ENCODE data around the gene CDCA4. TPM values are rescaled to one million over a fixed set of nuclear protein-coding genes. Genes with fewer than 3 reads are reported as not detected.

CDCA4 gene
- total and polyA plus RNA-seq, 3 donors from 2014 or later: 18.3 to 27.5 (median 26.2) TPM

DNA sequence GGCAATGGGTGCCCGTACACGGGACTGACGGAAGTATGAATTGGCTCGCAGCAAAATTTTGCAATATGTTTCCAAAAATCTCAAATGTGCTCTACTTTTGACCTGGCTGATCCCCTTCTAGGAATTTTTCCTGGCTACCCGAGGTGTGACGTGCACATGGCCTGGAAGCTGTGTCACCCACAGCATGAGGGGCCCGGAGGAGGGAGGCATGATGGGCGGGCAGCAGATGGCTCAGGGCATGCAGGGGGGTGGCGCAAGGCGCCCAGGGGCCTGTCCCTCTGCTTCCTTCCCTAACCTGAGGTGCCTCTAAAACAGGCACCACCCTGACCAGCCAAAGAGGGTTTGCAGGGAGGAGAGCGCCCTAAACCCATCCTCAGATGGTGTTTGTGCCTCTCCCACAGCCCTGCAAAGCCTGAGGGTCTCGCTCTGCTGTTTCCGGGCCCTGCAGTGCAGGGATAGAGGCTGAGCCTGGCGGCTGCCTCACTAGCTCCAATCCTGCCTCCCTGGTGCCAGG, 37.7 kb upstream of the CDCA4 start:
- Histone ChIP-seq H3K27me3 (no peaks in the 10 kb centered on the region), H3K9me3 (no peaks in the 10 kb centered on the region), H3K27ac (no peak overlapping the region), H3K36me3 (ENCODE audit: low read depth, missing control alignments) (no peaks in the 10 kb centered on the region), H3K4me3 (no peak overlapping the region), H3K4me1 (no peaks in the 10 kb centered on the region)
- intact Hi-C loops (cut with DNase I; ENCODE audit: low total_unique reads): loop anchor here (10.0 kb wide), 1 partner anchor 144 kb away; no protein-coding TSS in a partner anchor
- 89 to 90% methylated on average over 8 to 14 of the region's 14 CpGs for WGBS, 2 donors
- no peak for TF ChIP-seq POLR2A (IDR thresholded peaks at IDR 0.05)
- TF ChIP-seq, protein P1, sequence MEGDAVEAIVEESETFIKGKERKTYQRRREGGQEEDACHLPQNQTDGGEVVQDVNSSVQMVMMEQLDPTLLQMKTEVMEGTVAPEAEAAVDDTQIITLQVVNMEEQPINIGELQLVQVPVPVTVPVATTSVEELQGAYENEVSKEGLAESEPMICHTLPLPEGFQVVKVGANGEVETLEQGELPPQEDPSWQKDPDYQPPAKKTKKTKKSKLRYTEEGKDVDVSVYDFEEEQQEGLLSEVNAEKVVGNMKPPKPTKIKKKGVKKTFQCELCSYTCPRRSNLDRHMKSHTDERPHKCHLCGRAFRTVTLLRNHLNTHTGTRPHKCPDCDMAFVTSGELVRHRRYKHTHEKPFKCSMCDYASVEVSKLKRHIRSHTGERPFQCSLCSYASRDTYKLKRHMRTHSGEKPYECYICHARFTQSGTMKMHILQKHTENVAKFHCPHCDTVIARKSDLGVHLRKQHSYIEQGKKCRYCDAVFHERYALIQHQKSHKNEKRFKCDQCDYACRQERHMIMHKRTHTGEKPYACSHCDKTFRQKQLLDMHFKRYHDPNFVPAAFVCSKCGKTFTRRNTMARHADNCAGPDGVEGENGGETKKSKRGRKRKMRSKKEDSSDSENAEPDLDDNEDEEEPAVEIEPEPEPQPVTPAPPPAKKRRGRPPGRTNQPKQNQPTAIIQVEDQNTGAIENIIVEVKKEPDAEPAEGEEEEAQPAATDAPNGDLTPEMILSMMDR (IDR thresholded peaks at IDR 0.05): no peak
- no peak for DNase-seq

DNA sequence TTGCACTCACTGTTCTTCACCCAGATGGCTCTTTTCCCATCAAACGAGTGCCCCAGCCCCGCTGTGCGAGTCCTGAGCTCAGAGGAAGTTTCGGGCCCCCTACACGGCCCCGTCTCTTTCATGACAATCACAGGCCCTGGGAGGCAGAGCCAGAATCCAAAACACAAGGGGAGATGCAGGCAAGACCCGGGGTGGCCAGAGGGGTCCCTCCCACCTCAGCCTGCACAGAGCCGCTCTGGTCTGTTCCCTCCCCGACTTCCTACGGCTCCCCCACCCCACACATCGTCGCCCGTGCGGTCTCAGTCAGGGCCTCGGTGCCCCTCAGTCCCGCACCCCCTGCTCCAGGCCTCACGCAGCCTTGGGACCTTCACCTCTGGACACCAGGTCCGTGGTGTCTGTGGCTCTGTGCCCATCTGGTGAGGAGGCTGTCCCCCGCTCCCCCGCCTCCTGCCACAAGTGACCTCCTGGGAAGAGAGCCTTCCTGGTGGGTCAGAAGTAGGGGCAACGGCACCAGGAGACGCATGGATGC, 35.5 kb upstream of the CDCA4 start:
- no peak overlapping the region for H3K27ac ChIP-seq
- WGBS, 2 donors: 61 to 90% methylated on average over 7 to 22 of the region's 22 CpGs
- H3K27me3 ChIP-seq: no peaks in the 10 kb centered on the region
- no peaks in the 10 kb centered on the region for H3K4me1 ChIP-seq
- no peak overlapping the region for H3K4me3 ChIP-seq
- TF ChIP-seq, protein P1 (IDR thresholded peaks at IDR 0.05): no peak
- no peak for TF ChIP-seq POLR2A (IDR thresholded peaks at IDR 0.05)
- intact Hi-C loops (cut with DNase I; ENCODE audit: low total_unique reads): loop anchor here (10.0 kb wide), 1 partner anchor 142 kb away; no protein-coding TSS in a partner anchor
- H3K9me3 ChIP-seq: no peaks in the 10 kb centered on the region
- no peak for DNase-seq
- no peaks in the 10 kb centered on the region for H3K36me3 ChIP-seq (ENCODE audit: low read depth, missing control alignments)

DNA sequence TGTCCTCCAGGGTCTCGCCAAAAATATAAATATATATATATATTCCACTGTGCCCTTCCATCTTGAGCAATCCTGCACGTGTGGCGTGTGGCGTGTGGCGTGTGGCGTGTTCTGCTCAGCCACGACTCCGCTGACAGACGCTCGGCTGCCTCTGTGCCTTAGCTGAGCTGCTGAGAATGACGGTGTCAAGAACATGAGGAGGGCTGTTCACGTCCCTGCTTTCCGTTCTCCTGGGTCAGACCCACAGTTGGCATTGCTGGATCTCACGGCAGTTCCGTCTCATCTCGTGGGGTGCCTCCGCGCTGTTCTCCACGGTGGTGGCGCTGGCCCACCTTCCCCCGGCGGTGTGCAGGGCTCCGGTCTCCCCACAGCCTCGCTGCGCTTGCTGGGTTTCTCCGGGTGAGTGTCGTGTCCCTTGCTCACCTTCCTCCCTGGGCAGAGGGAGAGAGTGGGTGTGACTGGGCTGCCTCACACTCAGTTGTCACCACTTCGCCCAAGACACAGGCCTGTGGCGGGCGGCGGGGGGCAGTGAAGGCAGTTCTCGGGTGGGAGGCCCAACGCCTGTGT, 34.9 kb upstream of the CDCA4 start:
- intact Hi-C loops (cut with DNase I; ENCODE audit: low total_unique reads): loop anchor here (10.0 kb wide), 1 partner anchor 141 kb away; no protein-coding TSS in a partner anchor
- H3K9me3 ChIP-seq: no peaks in the 10 kb centered on the region
- no peaks in the 10 kb centered on the region for H3K4me1 ChIP-seq
- DNase-seq: no peak
- no peaks in the 10 kb centered on the region for H3K27me3 ChIP-seq
- TF ChIP-seq, protein P1 (IDR thresholded peaks at IDR 0.05): no peak
- no peak for TF ChIP-seq POLR2A (IDR thresholded peaks at IDR 0.05)
- 80 to 81% methylated on average over 27 to 33 of the region's 33 CpGs for WGBS, 2 donors
- H3K27ac ChIP-seq: no peak overlapping the region
- no peak overlapping the region for H3K4me3 ChIP-seq
- no peaks in the 10 kb centered on the region for H3K36me3 ChIP-seq (ENCODE audit: low read depth, missing control alignments)

DNA sequence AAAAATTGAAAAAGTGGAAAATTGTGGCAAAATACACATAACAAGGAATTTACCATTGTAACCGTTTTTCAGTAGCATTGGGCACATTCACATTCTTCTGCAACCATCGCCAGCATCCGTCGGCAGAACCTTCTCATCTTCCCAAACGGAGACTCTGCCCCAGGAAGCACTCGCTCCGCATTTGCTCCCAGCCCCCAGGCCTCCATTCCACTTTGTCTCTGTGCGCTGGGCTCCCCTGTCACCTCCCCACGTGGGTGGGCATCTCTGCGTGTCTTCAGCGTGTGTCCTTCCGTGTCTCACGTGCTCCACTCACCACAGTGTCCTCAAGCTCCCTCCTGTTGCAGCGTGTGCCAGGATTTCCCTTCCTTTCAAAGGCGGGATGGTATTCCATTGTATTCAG, 34.5 kb upstream of the CDCA4 start:
- Histone ChIP-seq H3K27ac (no peak overlapping the region), H3K4me1 (no peaks in the 10 kb centered on the region), H3K9me3 (no peaks in the 10 kb centered on the region), H3K4me3 (no peak overlapping the region), H3K27me3 (no peaks in the 10 kb centered on the region), H3K36me3 (ENCODE audit: low read depth, missing control alignments) (no peaks in the 10 kb centered on the region)
- no peak for DNase-seq
- WGBS, 2 donors: 72 to 82% methylated on average over 15 of the region's 15 CpGs
- no peak for TF ChIP-seq POLR2A (IDR thresholded peaks at IDR 0.05)
- TF ChIP-seq, protein P1 (IDR thresholded peaks at IDR 0.05): no peak
- intact Hi-C loops (cut with DNase I; ENCODE audit: low total_unique reads): loop anchor here (10.0 kb wide), 1 partner anchor 141 kb away; no protein-coding TSS in a partner anchor

All from testis (tissue), 3 donors.